RWPE2 (cell line): ENCODE results near the gene COQ4.
"Not testable (repeated sequence)": the region's sequence is repeated elsewhere in the genome, so short reads cannot be mapped to it uniquely, and the experiment has no call there.

Experiments used
- ATAC-seq: fragments of 200-7000 bp; cut with Tn5 transposase; 3 replicates; pipeline ENCODE4 v1.9.1; 2021; ENCODE audit warnings: low read depth
- DNase-seq: peaks from one replicate; pipeline ENCODE4 v3.0.0-alpha.2; 2020; ENCODE audit warnings: low spot score
- H3K27ac ChIP-seq: fragments of 450-650 bp; 2 replicates; pipeline ENCODE4 v1.5.1; 2017; ENCODE audit warnings: mild to moderate bottlenecking; ENCODE audit not compliant: poor library complexity, severe bottlenecking
- H3K27me3 ChIP-seq: fragments of 250-450 bp; sonication (Bioruptor Pico); 2 replicates; pipeline ENCODE4 v1.5.1; 2021; ENCODE audit warnings: mild to moderate bottlenecking, moderate library complexity; ENCODE audit not compliant: insufficient read depth, poor library complexity, severe bottlenecking
- H3K36me3 ChIP-seq: fragments of 250-450 bp; sonication (Bioruptor Pico); 2 replicates; pipeline ENCODE4 v1.5.1; 2020; ENCODE audit warnings: low read depth, mild to moderate bottlenecking, moderate library complexity
- H3K4me1 ChIP-seq: fragments of 250-450 bp; sonication (Bioruptor Pico); 2 replicates; pipeline ENCODE4 v1.5.1; 2021; ENCODE audit warnings: mild to moderate bottlenecking, moderate library complexity; ENCODE audit not compliant: insufficient read depth, poor library complexity, severe bottlenecking
- H3K4me3 ChIP-seq: fragments of 250-450 bp; sonication (Bioruptor Pico); 2 replicates; pipeline ENCODE4 v1.5.1; 2021; ENCODE audit warnings: mild to moderate bottlenecking, moderate library complexity; ENCODE audit not compliant: severe bottlenecking
- H3K9me3 ChIP-seq: fragments of 250-450 bp; sonication (Bioruptor Pico); 2 replicates; pipeline ENCODE4 v1.5.1; 2021; ENCODE audit warnings: mild to moderate bottlenecking, moderate library complexity; ENCODE audit not compliant: severe bottlenecking
- TF ChIP-seq, protein P1 (sequence below): fragments of 450-650 bp; IDR thresholded peaks from one replicate; pipeline ENCODE4 v1.5.1; 2017; ENCODE audit warnings: mild to moderate bottlenecking, moderate library complexity; ENCODE audit not compliant: poor library complexity, severe bottlenecking

COQ4 gene

GRCh38 chr9:128337936-128338335 lies 15.3 kb downstream of the COQ4 start:
- Histone ChIP-seq H3K27me3 (no peaks in the 10 kb centered on the region), H3K4me3 (no peak overlapping the region), H3K9me3 (no peaks in the 10 kb centered on the region), H3K27ac (no peak overlapping the region), H3K4me1 (no peaks in the 10 kb centered on the region), H3K36me3 (peaks cover under 1% of the 10 kb centered on the region; the same call in 1 of the 2 replicates)
- TF ChIP-seq, protein P1, sequence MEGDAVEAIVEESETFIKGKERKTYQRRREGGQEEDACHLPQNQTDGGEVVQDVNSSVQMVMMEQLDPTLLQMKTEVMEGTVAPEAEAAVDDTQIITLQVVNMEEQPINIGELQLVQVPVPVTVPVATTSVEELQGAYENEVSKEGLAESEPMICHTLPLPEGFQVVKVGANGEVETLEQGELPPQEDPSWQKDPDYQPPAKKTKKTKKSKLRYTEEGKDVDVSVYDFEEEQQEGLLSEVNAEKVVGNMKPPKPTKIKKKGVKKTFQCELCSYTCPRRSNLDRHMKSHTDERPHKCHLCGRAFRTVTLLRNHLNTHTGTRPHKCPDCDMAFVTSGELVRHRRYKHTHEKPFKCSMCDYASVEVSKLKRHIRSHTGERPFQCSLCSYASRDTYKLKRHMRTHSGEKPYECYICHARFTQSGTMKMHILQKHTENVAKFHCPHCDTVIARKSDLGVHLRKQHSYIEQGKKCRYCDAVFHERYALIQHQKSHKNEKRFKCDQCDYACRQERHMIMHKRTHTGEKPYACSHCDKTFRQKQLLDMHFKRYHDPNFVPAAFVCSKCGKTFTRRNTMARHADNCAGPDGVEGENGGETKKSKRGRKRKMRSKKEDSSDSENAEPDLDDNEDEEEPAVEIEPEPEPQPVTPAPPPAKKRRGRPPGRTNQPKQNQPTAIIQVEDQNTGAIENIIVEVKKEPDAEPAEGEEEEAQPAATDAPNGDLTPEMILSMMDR: no peak
- ATAC-seq (no peak), DNase-seq (no peak)

DNA sequence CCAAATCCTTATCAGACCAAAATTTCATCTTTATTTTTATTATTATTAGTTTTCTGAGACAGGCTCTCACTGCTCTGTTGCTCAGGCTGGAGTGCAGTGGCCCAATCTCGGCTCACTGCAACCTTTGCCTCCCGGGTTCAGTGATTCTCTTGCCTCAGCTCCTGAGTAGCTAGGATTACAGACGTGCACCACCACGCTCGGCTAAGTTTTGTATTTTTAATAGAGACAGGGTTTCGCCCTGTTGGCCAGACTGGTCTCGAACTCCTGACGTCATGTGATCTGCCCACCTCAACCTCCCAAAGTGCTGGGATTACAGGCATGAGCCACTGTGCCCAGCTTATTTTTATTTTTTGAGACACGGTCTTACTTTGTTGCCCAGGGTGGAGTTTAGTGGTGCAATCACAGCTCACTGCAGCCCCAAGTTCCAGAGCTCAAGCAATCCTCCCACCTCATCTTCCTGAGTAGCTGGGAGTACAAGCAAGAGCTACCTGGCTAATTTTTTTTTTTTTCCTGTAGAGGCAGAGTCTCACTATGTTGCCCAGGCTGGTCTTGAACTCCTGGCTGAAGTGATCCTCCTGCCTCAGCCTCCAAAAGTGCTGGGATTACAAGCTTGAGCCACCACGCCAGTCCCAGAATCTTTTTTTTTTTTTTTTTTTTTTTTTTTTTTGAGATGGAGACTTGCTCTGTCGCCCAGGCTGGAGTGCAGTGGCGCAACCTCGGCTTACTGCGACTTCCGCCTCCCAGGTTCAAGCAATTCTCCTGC lies 16.4 kb downstream of the COQ4 start:
- H3K27ac ChIP-seq, H3K4me1 ChIP-seq, H3K27me3 ChIP-seq, DNase-seq, ATAC-seq, H3K9me3 ChIP-seq, H3K4me3 ChIP-seq: not testable (repeated sequence)
- peaks cover 11% of the 10 kb centered on the region; the same call in 1 of the 2 replicates for H3K36me3 ChIP-seq

- Histone ChIP-seq H3K9me3 (no peaks in the 10 kb centered on the region), H3K4me3 (peak within 1 kb of the TSS; percentile 65), H3K27me3 (no peaks in the 10 kb centered on the region), H3K4me1 (no peaks in the 10 kb centered on the region), H3K27ac (peak within 1 kb of the TSS; percentile 55), H3K36me3 (peaks cover 18% of the 10 kb centered on the region)
- DNase-seq (peak; percentile 88), ATAC-seq (peak; percentile 88)
- TF ChIP-seq, protein P1: no peak
Measured at GRCh38 chr9:128339761-128340690, 17.4 kb downstream of the COQ4 start, which contains the start of gene SLC27A4. TSS of gene SLC27A4 (plus strand) at chr9:128340527. CDS start at chr9:128343133, 2,606 bp downstream.

GRCh38 chr9:128340691-128341434 lies 18.2 kb downstream of the COQ4 start:
- peak; percentile 3; the same call in 2 of the 3 replicates for ATAC-seq
- no peaks in the 10 kb centered on the region for H3K9me3 ChIP-seq
- peak overlapping the region; percentile 65 for H3K4me3 ChIP-seq
- no peaks in the 10 kb centered on the region for H3K27me3 ChIP-seq
- no peaks in the 10 kb centered on the region for H3K4me1 ChIP-seq
- peaks cover 24% of the 10 kb centered on the region for H3K36me3 ChIP-seq
- TF ChIP-seq, protein P1: no peak
- DNase-seq: no peak
- peak overlapping the region; percentile 55 for H3K27ac ChIP-seq

- H3K4me3 ChIP-seq: peak overlapping the region; percentile 65
- H3K36me3 ChIP-seq: peaks cover 30% of the 10 kb centered on the region
- ATAC-seq: peak; percentile 73
- TF ChIP-seq, protein P1: peak; percentile 90
- no peak for DNase-seq
- no peaks in the 10 kb centered on the region for H3K9me3 ChIP-seq
- peak overlapping the region; percentile 55 for H3K27ac ChIP-seq
- no peaks in the 10 kb centered on the region for H3K4me1 ChIP-seq
- no peaks in the 10 kb centered on the region for H3K27me3 ChIP-seq
Measured at GRCh38 chr9:128341435-128341849, 18.8 kb downstream of the COQ4 start.
